Natural killer cell (primary cell): ENCODE results near the gene LARGE1. TPM values are rescaled to one million over a fixed set of nuclear protein-coding genes. Genes with fewer than 3 reads are reported as not detected.

Experiments
- ATAC-seq, 3 donors: fragments of 150-1000 bp in 2 of 3; fragments of 200-7000 bp in 1 of 3; cut with Tn5 transposase; 1 replicate in 1 of 3; 2 replicates in 2 of 3; pipeline ENCODE4 v1.10.0; 2021; ENCODE audit warnings: mild to moderate bottlenecking in 2 of 3, moderate library complexity in 2 of 3
- DNase-seq, 2 donors: peaks; one replicate each; pipeline versions ENCODE4 v3.0.0 to v3.0.0-alpha.2; 2013 to 2021; ENCODE audit warnings: mixed read lengths in 1 of 2
- H3K27ac ChIP-seq: one replicate; pipeline ENCODE4 v1.5.1; 2013; ENCODE audit warnings: mild to moderate bottlenecking, low read length
- H3K27me3 ChIP-seq: one replicate; pipeline ENCODE4 v1.6.1; 2013; ENCODE audit warnings: low read length; ENCODE audit not compliant: control insufficient read depth, insufficient read depth
- H3K36me3 ChIP-seq: one replicate; pipeline ENCODE4 v1.6.1; 2013; ENCODE audit warnings: low read length; ENCODE audit not compliant: control insufficient read depth, insufficient read depth
- H3K4me1 ChIP-seq: one replicate; pipeline ENCODE4 v1.6.1; 2013; ENCODE audit warnings: low read length; ENCODE audit not compliant: control insufficient read depth, insufficient read depth
- H3K4me3 ChIP-seq: one replicate; pipeline ENCODE4 v1.5.1; 2013; ENCODE audit warnings: low read length
- H3K9me3 ChIP-seq: one replicate; pipeline ENCODE4 v1.6.1; 2013; ENCODE audit warnings: low read length; ENCODE audit not compliant: control insufficient read depth, insufficient read depth
- H3K27ac Mint-ChIP-seq, 2 donors: one replicate each; pipeline ENCODE4 v1.8.0; 2022; ENCODE audit warnings: mild to moderate bottlenecking in 2 of 2, mixed read lengths in 2 of 2, moderate library complexity in 1 of 2
- H3K27me3 Mint-ChIP-seq, 2 donors: one replicate each; pipeline ENCODE4 v1.8.0; 2022; ENCODE audit warnings: low read depth in 2 of 2, mixed read lengths in 2 of 2
- H3K36me3 Mint-ChIP-seq: one replicate; pipeline ENCODE4 v1.8.0; 2022; ENCODE audit warnings: mixed read lengths
- H3K4me1 Mint-ChIP-seq, 2 donors: one replicate each; pipeline ENCODE4 v1.8.0; 2022; ENCODE audit warnings: mixed read lengths in 2 of 2
- H3K4me3 Mint-ChIP-seq: one replicate; pipeline ENCODE4 v1.8.0; 2022; ENCODE audit warnings: mild to moderate bottlenecking, moderate library complexity, mixed read lengths
- H3K9me3 Mint-ChIP-seq, 2 donors: one replicate each; pipeline ENCODE4 v1.8.0; 2022; ENCODE audit warnings: mixed read lengths in 2 of 2
- CTCF ChIP-seq: fragments of 200-600 bp; IDR thresholded peaks from one replicate; pipeline ENCODE4 v1.8.0; 2022; ENCODE audit warnings: antibody characterized with exemption
- WGBS: methylation state at CpG from one replicate; pipeline ENCODE4 v1.1.7; 2013; ENCODE audit warnings: missing lambda C conversion rate; ENCODE audit not compliant: insufficient coverage; 5-methylcytosine and 5-hydroxymethylcytosine counted together
- intact Hi-C: fragments of 100-400 bp; cut with micrococcal nuclease; formaldehyde crosslinking; loops from one replicate; pipeline ENCODE4 v1.14.2; 2022
- total RNA-seq, 4 donors: library from RNA; stranded (reverse); fragments of 120-200 nt in 1 of 4; gene quantifications; one replicate each; pipeline versions ENCODE4 v1.2.3 to v1.2.4, GENCODE V29; 2013 to 2022

The LARGE1 gene
- total RNA-seq, 3 donors from 2014 or later (not counting 1 experiment from before 2014, with no cell fraction given): 2.6 to 11.6 (median 4.1) TPM

DNA sequence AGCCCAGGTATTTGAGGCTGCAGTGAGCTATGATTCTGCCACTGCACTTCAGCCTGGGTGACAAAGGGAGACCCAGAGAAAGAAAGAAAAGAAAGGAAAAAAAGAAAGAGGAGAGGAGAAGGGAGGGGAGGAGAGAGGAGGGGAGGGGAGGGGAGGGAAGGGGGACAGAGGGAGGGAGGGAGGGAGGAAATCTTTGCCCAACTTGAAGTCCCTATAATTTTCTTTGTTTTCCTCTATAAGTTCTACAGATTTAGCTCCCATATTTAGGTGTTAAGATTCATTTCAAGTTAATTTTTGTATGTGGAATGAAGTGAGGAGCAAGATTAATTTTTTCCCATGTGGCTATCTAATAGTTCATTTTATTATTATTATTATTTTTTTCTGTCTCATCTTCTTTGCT lies 328.3 kb downstream of the LARGE1 start:
- no peaks in the 10 kb centered on the region for H3K27me3 ChIP-seq
- H3K27ac Mint-ChIP-seq: no peak overlapping the region
- no peaks in the 10 kb centered on the region for H3K9me3 ChIP-seq
- no peak for ATAC-seq
- no peaks in the 10 kb centered on the region for H3K27me3 Mint-ChIP-seq
- no peaks in the 10 kb centered on the region for H3K36me3 ChIP-seq
- no peak overlapping the region for H3K4me3 ChIP-seq
- no peak for DNase-seq
- H3K27ac ChIP-seq: no peak overlapping the region
- TF ChIP-seq CTCF: no peak
- no peaks in the 10 kb centered on the region for H3K36me3 Mint-ChIP-seq
- intact Hi-C loops: no loop called here
- H3K4me1 Mint-ChIP-seq: no peaks in the 10 kb centered on the region
- H3K9me3 Mint-ChIP-seq: no peaks in the 10 kb centered on the region
- no peak overlapping the region for H3K4me3 Mint-ChIP-seq
- H3K4me1 ChIP-seq: no peaks in the 10 kb centered on the region

DNA sequence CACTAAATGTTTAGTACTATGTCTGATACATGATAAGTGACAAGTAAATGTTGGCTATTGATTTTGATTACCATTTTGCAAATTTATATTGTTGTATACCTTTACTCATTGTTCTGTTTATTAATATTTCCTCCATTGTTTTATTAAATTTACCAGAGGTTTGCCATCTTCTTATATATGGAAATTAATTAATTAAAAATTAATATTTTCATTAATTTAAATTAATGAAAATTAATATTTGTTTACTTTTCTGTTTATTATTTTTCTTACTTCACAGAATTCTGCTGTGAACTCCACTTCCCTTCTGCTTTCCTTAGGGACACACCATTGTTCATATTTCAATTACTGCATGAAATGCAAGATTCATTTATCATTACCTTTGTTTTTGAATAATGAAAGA lies 331.0 kb downstream of the LARGE1 start:
- Mint-ChIP-seq H3K27ac (no peak overlapping the region), H3K9me3 (no peaks in the 10 kb centered on the region), H3K4me3 (no peak overlapping the region), H3K27me3 (no peaks in the 10 kb centered on the region), H3K36me3 (no peaks in the 10 kb centered on the region), H3K4me1 (no peaks in the 10 kb centered on the region)
- Histone ChIP-seq H3K27ac (no peak overlapping the region), H3K9me3 (no peaks in the 10 kb centered on the region), H3K27me3 (no peaks in the 10 kb centered on the region), H3K36me3 (no peaks in the 10 kb centered on the region), H3K4me1 (no peaks in the 10 kb centered on the region), H3K4me3 (no peak overlapping the region)
- intact Hi-C loops: no loop called here
- DNase-seq (no peak), ATAC-seq (no peak)
- TF ChIP-seq CTCF: no peak

- no peak overlapping the region for H3K4me3 ChIP-seq
- no peak overlapping the region for H3K27ac Mint-ChIP-seq
These were observed 331.4 kb downstream of the LARGE1 start for GRCh38 chr22:33588860-33589259.

More at GRCh38 chr22:33588860-33589259, 331.4 kb downstream of the LARGE1 start:
- Histone ChIP-seq H3K27me3 (no peaks in the 10 kb centered on the region), H3K27ac (no peak overlapping the region), H3K36me3 (no peaks in the 10 kb centered on the region), H3K4me1 (no peaks in the 10 kb centered on the region), H3K9me3 (no peaks in the 10 kb centered on the region)
- intact Hi-C loops: no loop called here
- ATAC-seq (no peak), DNase-seq (no peak)
- no peaks in the 10 kb centered on the region for H3K4me1 Mint-ChIP-seq
- H3K9me3 Mint-ChIP-seq: no peaks in the 10 kb centered on the region
- H3K27me3 Mint-ChIP-seq: no peaks in the 10 kb centered on the region
- WGBS: 100% methylated on average over 1 of the region's 2 CpGs
- H3K36me3 Mint-ChIP-seq: no peaks in the 10 kb centered on the region
- no peak for TF ChIP-seq CTCF
- H3K4me3 Mint-ChIP-seq: no peak overlapping the region
